Testis (tissue), 3 donors: Measurements from ENCODE around the gene CYFIP2. TPM values are rescaled to one million over a fixed set of nuclear protein-coding genes. Genes with fewer than 3 reads are reported as not detected.
A peak's percentile ranks its signal among the peaks of the same experiment; 100 is the strongest.

Source experiments
- DNase-seq: peaks from one replicate; pipeline ENCODE4 v3.0.0-alpha.2; 2019
- H3K27ac ChIP-seq, 2 donors: fragments of 200-600 bp; sonication (generic); one replicate each; pipeline ENCODE4 v1.5.1; 2019
- H3K27me3 ChIP-seq: fragments of 200-600 bp; sonication (generic); one replicate; pipeline ENCODE4 v1.5.1; 2019
- H3K36me3 ChIP-seq: fragments of 200-600 bp; sonication (generic); one replicate; pipeline ENCODE4 v1.5.1; 2017; ENCODE audit warnings: low read depth; ENCODE audit errors: missing control alignments
- H3K4me1 ChIP-seq: fragments of 200-600 bp; sonication (generic); one replicate; pipeline ENCODE4 v1.5.1; 2019
- H3K4me3 ChIP-seq, 2 donors: fragments of 200-600 bp; sonication (generic); one replicate each; pipeline ENCODE4 v1.5.1; 2017 to 2019
- H3K9me3 ChIP-seq: fragments of 200-600 bp; sonication (generic); one replicate; pipeline ENCODE4 v1.5.1; 2017
- POLR2A ChIP-seq: fragments of 450-650 bp; IDR thresholded peaks from one replicate; pipeline ENCODE4 v1.6.1; 2017; ENCODE audit warnings: antibody characterized with exemption, mild to moderate bottlenecking, moderate library complexity
- WGBS, 2 donors: methylation state at CpG; one replicate each; pipeline ENCODE4 v1.1.5; 2018; 5-methylcytosine and 5-hydroxymethylcytosine counted together
- intact Hi-C: fragments of 100-400 bp; cut with DNase I; formaldehyde crosslinking; loops from one replicate; pipeline ENCODE4 v1.15.1; 2023; ENCODE audit warnings: low total_unique reads
- polyA plus RNA-seq: library from polyadenylated mRNA; stranded (reverse); fragments of 350-450 nt; fragmentation: Illumina TruSeq; extraction: RNeasy Lipid Tissue Mini Kit (QIAGEN cat#74804); gene quantifications from one replicate; pipeline ENCODE4 v1.2.3, GENCODE V29; 2014; ENCODE audit warnings: low read depth, low replicate concordance; ENCODE audit not compliant: insufficient read depth
- total RNA-seq, 2 donors: library from RNA; depleted of rRNA; stranded (reverse); fragments of >200 nt; gene quantifications; one replicate each; pipeline ENCODE4 v1.2.3, GENCODE V29; 2016
- TF ChIP-seq, protein P1 (sequence below), 3 experiments: fragments of 450-650 bp in 2 of 3; fragments of 200-600 bp in 1 of 3; sonication (generic) in 1 of 3; IDR thresholded peaks; one replicate each; pipeline ENCODE4 v1.5.1; 2016 to 2019; ENCODE audit warnings: antibody characterized with exemption in 3 of 3, mild to moderate bottlenecking in 2 of 3, moderate library complexity in 1 of 3

CYFIP2 gene
- total and polyA plus RNA-seq, 3 donors from 2014 or later: 21.7 to 41.4 (median 32.1) TPM

GRCh38 chr5:157347301-157348048 lies 81.6 kb downstream of the CYFIP2 start:
- Histone ChIP-seq H3K4me1 (no peaks in the 10 kb centered on the region), H3K36me3 (no peaks in the 10 kb centered on the region), H3K27me3 (no peaks in the 10 kb centered on the region), H3K9me3 (no peaks in the 10 kb centered on the region), H3K4me3 (no peak overlapping the region), H3K27ac (peak overlapping the region in 1 of 2 donors; percentile 5)
- no peak for TF ChIP-seq POLR2A
- TF ChIP-seq, protein P1, sequence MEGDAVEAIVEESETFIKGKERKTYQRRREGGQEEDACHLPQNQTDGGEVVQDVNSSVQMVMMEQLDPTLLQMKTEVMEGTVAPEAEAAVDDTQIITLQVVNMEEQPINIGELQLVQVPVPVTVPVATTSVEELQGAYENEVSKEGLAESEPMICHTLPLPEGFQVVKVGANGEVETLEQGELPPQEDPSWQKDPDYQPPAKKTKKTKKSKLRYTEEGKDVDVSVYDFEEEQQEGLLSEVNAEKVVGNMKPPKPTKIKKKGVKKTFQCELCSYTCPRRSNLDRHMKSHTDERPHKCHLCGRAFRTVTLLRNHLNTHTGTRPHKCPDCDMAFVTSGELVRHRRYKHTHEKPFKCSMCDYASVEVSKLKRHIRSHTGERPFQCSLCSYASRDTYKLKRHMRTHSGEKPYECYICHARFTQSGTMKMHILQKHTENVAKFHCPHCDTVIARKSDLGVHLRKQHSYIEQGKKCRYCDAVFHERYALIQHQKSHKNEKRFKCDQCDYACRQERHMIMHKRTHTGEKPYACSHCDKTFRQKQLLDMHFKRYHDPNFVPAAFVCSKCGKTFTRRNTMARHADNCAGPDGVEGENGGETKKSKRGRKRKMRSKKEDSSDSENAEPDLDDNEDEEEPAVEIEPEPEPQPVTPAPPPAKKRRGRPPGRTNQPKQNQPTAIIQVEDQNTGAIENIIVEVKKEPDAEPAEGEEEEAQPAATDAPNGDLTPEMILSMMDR (IDR thresholded peaks at IDR 0.05): no peak
- intact Hi-C loops: no loop called here
- 63 to 64% methylated on average over 15 of the region's 15 CpGs for WGBS, 2 donors
- DNase-seq: no peak

DNA sequence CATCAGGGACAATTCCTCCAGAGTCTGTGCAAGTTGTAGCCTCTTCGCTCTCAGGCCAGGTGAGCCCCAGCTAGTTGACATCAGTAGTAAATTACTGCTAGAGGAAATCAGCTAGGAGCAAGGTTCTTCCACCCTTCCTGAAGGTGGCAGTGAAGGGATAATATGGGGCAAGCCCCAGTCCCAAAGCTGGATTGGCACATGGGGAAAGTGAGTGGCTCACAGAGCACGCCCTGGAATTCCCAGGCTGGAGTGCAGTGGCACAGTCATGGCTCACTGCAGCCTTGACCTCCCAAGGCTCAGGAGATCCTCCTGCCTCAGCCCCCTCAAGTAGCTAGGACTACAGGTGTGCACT lies 82.1 kb downstream of the CYFIP2 start:
- 82 to 100% methylated on average over 2 of the region's 2 CpGs for WGBS, 2 donors
- H3K9me3 ChIP-seq: no peaks in the 10 kb centered on the region
- H3K27me3 ChIP-seq: no peaks in the 10 kb centered on the region

DNA sequence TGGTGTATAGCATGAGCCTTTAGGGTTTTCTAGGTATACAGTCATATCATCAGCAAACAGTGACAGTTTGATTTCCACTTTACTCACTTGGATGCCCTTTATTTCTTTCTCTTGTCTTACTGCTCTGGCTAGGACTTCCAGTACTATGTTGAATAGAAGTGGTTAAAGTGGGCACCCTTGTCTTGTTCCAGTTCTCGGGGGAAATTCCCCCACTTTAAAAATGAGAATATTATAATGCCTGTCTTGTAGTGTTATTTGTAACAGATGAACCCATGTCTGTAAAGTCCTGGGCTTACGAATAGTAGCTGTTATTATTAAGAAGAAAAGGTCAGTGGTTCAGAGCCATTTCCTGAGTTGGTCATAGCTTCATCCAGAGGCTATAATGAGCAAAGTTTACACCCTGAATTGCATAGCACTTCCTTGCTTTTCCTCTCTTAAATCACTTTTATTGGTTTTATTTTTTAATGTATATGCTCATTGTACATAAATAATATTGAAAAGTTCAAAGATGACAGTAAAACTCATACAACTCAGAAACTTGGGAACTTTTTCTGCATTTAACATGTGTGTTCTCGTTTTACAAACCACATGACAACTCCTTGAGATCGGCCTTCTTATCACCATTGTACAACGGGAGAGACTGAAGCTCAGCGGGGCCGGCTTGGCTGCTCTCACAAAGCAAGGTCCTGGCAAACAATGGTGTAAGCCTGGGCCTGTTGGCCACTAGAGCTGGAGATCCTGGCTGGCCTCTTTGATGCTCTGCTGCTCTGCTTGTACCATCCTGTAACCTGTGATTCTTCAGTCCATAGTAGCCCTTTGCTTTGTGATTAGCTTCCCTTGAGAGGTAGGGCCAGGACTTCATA lies 85.2 kb downstream of the CYFIP2 start:
- 60 to 64% methylated on average over 7 of the region's 7 CpGs for WGBS, 2 donors

More for the DNA sequence above, 82.1 kb downstream of the CYFIP2 start:
- no peak for TF ChIP-seq POLR2A
- TF ChIP-seq, protein P1 (IDR thresholded peaks at IDR 0.05): no peak
- H3K27ac ChIP-seq: peak overlapping the region in 1 of 2 donors; percentile 5
- intact Hi-C loops: no loop called here
- H3K4me1 ChIP-seq: no peaks in the 10 kb centered on the region
- no peaks in the 10 kb centered on the region for H3K36me3 ChIP-seq
- no peak overlapping the region for H3K4me3 ChIP-seq
- DNase-seq: no peak

GRCh38 chr5:157351802-157352092 lies 85.8 kb downstream of the CYFIP2 start:
- no peak overlapping the region for H3K27ac ChIP-seq
- no peak for DNase-seq
- no peaks in the 10 kb centered on the region for H3K4me1 ChIP-seq
- H3K27me3 ChIP-seq: no peaks in the 10 kb centered on the region
- 60 to 100% methylated on average over 1 of the region's 1 CpG for WGBS, 2 donors
- TF ChIP-seq POLR2A: no peak
- TF ChIP-seq, protein P1 (IDR thresholded peaks at IDR 0.05): no peak
- H3K9me3 ChIP-seq: no peaks in the 10 kb centered on the region
- H3K36me3 ChIP-seq: no peaks in the 10 kb centered on the region
- no peak overlapping the region for H3K4me3 ChIP-seq
- intact Hi-C loops: no loop called here

More for the DNA sequence above, 85.2 kb downstream of the CYFIP2 start:
- H3K4me1 ChIP-seq: no peaks in the 10 kb centered on the region
- H3K27ac ChIP-seq: no peak overlapping the region
- H3K27me3 ChIP-seq: no peaks in the 10 kb centered on the region
- TF ChIP-seq POLR2A: no peak
- TF ChIP-seq, protein P1 (IDR thresholded peaks at IDR 0.05): no peak
- DNase-seq: no peak
- no peaks in the 10 kb centered on the region for H3K9me3 ChIP-seq
- intact Hi-C loops: no loop called here
- no peak overlapping the region for H3K4me3 ChIP-seq
- no peaks in the 10 kb centered on the region for H3K36me3 ChIP-seq
